Measurements from ENCODE around the gene DNAJC6.

The DNAJC6 gene

DNA sequence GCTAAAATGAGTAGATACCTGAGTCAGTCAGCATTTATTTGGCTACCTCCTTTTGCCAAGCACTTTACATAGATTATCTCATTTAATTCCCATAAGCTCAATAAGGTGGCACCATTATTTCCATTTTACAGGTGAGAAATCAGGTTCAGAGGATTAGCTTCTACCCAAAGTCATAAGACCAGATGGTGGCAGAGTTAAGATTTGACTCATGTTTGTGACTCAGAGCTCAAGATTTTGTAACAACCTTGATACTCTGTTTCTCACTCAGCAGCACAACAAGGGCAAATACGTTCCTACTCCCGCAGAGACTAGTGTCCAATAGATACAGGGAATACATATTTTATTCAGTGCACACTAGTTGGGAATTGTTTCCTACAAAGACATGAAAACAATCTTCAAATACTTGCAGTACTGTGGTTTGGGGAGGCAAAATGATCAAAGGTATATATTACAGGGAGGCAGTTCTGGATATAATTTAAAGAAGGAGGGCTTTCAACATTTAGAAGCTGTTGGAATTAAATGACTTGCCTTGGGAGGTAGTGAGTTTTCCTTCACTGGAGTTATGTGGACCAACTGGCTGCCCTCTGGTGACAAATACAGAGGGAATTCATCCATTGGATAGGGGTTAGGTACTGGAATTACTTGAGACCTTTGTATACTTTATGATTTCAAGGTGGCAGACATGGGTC is 114.7 kb downstream of the DNAJC6 start:
- peaks cover 8% of the 10 kb centered on the region for H3K36me3 ChIP-seq (ENCODE audit: control insufficient read depth, insufficient read depth, low read length)
- 85 to 97% methylated on average over 2 of the region's 2 CpGs for WGBS, 2 experiments
- H3K4me1 ChIP-seq (ENCODE audit: control insufficient read depth, insufficient read depth, low read length), result peaks cover 7% of the 10 kb centered on the region
- no peaks in the 10 kb centered on the region for H3K27me3 ChIP-seq (ENCODE audit: control insufficient read depth, insufficient read depth, low read length, poor library complexity, severe bottlenecking)
- H3K4me3 ChIP-seq (ENCODE audit: insufficient read depth, low read depth, low read length), result no peak overlapping the region
- no peaks in the 10 kb centered on the region for H3K9me3 ChIP-seq (ENCODE audit: control insufficient read depth, low read length)
- no peak overlapping the region for H3K27ac ChIP-seq (ENCODE audit: insufficient read depth, low read depth, low read length, poor library complexity, severe bottlenecking)

DNA sequence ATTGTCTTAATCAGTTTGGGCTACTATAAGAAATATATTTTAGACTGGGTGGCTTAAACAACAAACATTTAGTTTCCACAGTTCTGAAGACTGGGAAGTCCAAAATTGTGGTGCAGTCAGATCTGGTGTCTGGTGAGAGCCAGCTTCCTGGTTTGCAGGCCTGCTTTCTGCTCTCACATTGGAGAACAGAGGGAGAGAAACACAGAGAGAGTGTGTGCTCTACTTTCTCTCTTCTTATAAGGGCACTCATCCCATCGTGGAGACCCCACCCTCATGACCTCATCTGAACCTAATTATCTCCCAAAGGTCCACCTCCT is 115.2 kb downstream of the DNAJC6 start:
- WGBS, 2 experiments, result 56 to 88% methylated on average over 1 of the region's 1 CpG

DNA sequence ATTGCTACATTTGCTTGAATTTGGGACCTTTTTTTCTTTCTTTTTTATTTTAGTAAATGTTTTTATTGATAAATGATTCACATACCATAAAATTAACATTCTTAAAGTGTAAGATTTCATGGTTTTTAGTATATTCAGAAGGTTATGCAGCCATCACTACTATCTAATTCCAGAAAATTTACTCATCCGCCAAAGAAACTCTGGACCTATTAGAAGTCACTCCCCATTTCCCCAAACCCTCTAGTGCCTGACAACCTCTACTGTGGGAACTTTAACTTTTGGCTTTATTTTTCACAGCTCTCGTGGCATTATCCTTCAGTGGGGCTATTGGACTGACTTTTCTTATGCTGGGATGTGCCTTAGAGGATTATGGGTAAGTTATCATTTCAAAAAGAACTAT is 115.7 kb downstream of the DNAJC6 start:
- Histone ChIP-seq H3K36me3 (ENCODE audit: control insufficient read depth, insufficient read depth, low read length) (peaks cover 8% of the 10 kb centered on the region), H3K27me3 (ENCODE audit: control insufficient read depth, insufficient read depth, low read length, poor library complexity, severe bottlenecking) (no peaks in the 10 kb centered on the region), H3K27ac (ENCODE audit: insufficient read depth, low read depth, low read length, poor library complexity, severe bottlenecking) (no peak overlapping the region), H3K9me3 (ENCODE audit: control insufficient read depth, low read length) (no peaks in the 10 kb centered on the region), H3K4me1 (ENCODE audit: control insufficient read depth, insufficient read depth, low read length) (peaks cover 6% of the 10 kb centered on the region), H3K4me3 (ENCODE audit: insufficient read depth, low read depth, low read length) (no peak overlapping the region)
- 93 to 94% methylated on average over 2 of the region's 2 CpGs for WGBS, 2 experiments

More for the DNA sequence above, 115.2 kb downstream of the DNAJC6 start:
- H3K9me3 ChIP-seq (ENCODE audit: control insufficient read depth, low read length), result no peaks in the 10 kb centered on the region
- no peak overlapping the region for H3K27ac ChIP-seq (ENCODE audit: insufficient read depth, low read depth, low read length, poor library complexity, severe bottlenecking)
- H3K4me1 ChIP-seq (ENCODE audit: control insufficient read depth, insufficient read depth, low read length), result peaks cover 6% of the 10 kb centered on the region
- H3K4me3 ChIP-seq (ENCODE audit: insufficient read depth, low read depth, low read length), result no peak overlapping the region
- no peaks in the 10 kb centered on the region for H3K27me3 ChIP-seq (ENCODE audit: control insufficient read depth, insufficient read depth, low read length, poor library complexity, severe bottlenecking)
- H3K36me3 ChIP-seq (ENCODE audit: control insufficient read depth, insufficient read depth, low read length), result peaks cover 8% of the 10 kb centered on the region

- WGBS, 2 experiments, result 82 to 86% methylated on average over 3 of the region's 3 CpGs
- H3K27ac ChIP-seq (ENCODE audit: insufficient read depth, low read depth, low read length, poor library complexity, severe bottlenecking), result no peak overlapping the region
Observed at GRCh38 chr1:65425697-65426096, 116.4 kb downstream of the DNAJC6 start.

GRCh38 chr1:65429078-65429477 is 119.7 kb downstream of the DNAJC6 start:
- 86% methylated on average over 2 of the region's 2 CpGs for whole genome bisulfite sequencing, 2 experiments
- Histone ChIP-seq H3K36me3 (ENCODE audit: control insufficient read depth, insufficient read depth, low read length) (peaks cover 8% of the 10 kb centered on the region), H3K27me3 (ENCODE audit: control insufficient read depth, insufficient read depth, low read length, poor library complexity, severe bottlenecking) (no peaks in the 10 kb centered on the region), H3K9me3 (ENCODE audit: control insufficient read depth, low read length) (no peaks in the 10 kb centered on the region), H3K4me1 (ENCODE audit: control insufficient read depth, insufficient read depth, low read length) (peaks cover 10% of the 10 kb centered on the region), H3K27ac (ENCODE audit: insufficient read depth, low read depth, low read length, poor library complexity, severe bottlenecking) (peak overlapping the region; percentile 51), H3K4me3 (ENCODE audit: insufficient read depth, low read depth, low read length) (no peak overlapping the region)

More at GRCh38 chr1:65425697-65426096, 116.4 kb downstream of the DNAJC6 start:
- Histone ChIP-seq H3K9me3 (ENCODE audit: control insufficient read depth, low read length) (no peaks in the 10 kb centered on the region), H3K27me3 (ENCODE audit: control insufficient read depth, insufficient read depth, low read length, poor library complexity, severe bottlenecking) (no peaks in the 10 kb centered on the region), H3K4me3 (ENCODE audit: insufficient read depth, low read depth, low read length) (no peak overlapping the region), H3K4me1 (ENCODE audit: control insufficient read depth, insufficient read depth, low read length) (peaks cover 6% of the 10 kb centered on the region), H3K36me3 (ENCODE audit: control insufficient read depth, insufficient read depth, low read length) (peaks cover 8% of the 10 kb centered on the region)

DNA sequence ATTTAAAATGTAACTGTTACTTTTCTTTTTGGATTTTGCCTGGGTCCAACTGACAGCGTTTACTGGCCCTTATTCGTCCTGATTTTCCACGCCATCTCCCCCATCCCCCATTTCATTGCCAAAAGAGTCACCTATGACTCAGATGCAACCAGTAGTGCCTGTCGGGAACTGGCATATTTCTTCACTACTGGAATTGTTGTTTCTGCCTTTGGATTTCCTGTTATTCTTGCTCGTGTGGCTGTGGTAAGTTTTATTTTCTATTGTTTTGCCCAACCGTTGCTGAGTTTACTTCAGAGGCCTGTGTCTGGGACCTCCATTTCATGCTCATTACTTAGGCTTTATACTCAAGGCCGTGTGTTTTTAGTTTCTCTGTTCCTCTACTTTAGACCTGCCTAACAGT is 120.5 kb downstream of the DNAJC6 start:
- Histone ChIP-seq H3K9me3 (ENCODE audit: control insufficient read depth, low read length) (no peaks in the 10 kb centered on the region), H3K27me3 (ENCODE audit: control insufficient read depth, insufficient read depth, low read length, poor library complexity, severe bottlenecking) (no peaks in the 10 kb centered on the region), H3K36me3 (ENCODE audit: control insufficient read depth, insufficient read depth, low read length) (peaks cover 8% of the 10 kb centered on the region), H3K4me1 (ENCODE audit: control insufficient read depth, insufficient read depth, low read length) (peaks cover 10% of the 10 kb centered on the region), H3K4me3 (ENCODE audit: insufficient read depth, low read depth, low read length) (no peak overlapping the region), H3K27ac (ENCODE audit: insufficient read depth, low read depth, low read length, poor library complexity, severe bottlenecking) (no peak overlapping the region)
- WGBS, 2 experiments, result 89 to 91% methylated on average over 7 of the region's 7 CpGs

- Histone ChIP-seq H3K4me3 (ENCODE audit: insufficient read depth, low read depth, low read length) (no peak overlapping the region), H3K36me3 (ENCODE audit: control insufficient read depth, insufficient read depth, low read length) (peaks cover 3% of the 10 kb centered on the region), H3K4me1 (ENCODE audit: control insufficient read depth, insufficient read depth, low read length) (peaks cover 10% of the 10 kb centered on the region), H3K27me3 (ENCODE audit: control insufficient read depth, insufficient read depth, low read length, poor library complexity, severe bottlenecking) (no peaks in the 10 kb centered on the region), H3K9me3 (ENCODE audit: control insufficient read depth, low read length) (no peaks in the 10 kb centered on the region), H3K27ac (ENCODE audit: insufficient read depth, low read depth, low read length, poor library complexity, severe bottlenecking) (no peak overlapping the region)
- WGBS, 2 experiments, result 22% methylated on average over 1 of the region's 1 CpG; no CpG with 5 or more reads in 1 of the 2 experiments
Observed at GRCh38 chr1:65431111-65431705, 121.9 kb downstream of the DNAJC6 start.

GRCh38 chr1:65432918-65433317 is 123.6 kb downstream of the DNAJC6 start:
- Histone ChIP-seq H3K9me3 (ENCODE audit: control insufficient read depth, low read length) (no peaks in the 10 kb centered on the region), H3K36me3 (ENCODE audit: control insufficient read depth, insufficient read depth, low read length) (no peaks in the 10 kb centered on the region), H3K27ac (ENCODE audit: insufficient read depth, low read depth, low read length, poor library complexity, severe bottlenecking) (no peak overlapping the region), H3K4me1 (ENCODE audit: control insufficient read depth, insufficient read depth, low read length) (peaks cover 10% of the 10 kb centered on the region), H3K4me3 (ENCODE audit: insufficient read depth, low read depth, low read length) (no peak overlapping the region), H3K27me3 (ENCODE audit: control insufficient read depth, insufficient read depth, low read length, poor library complexity, severe bottlenecking) (no peaks in the 10 kb centered on the region)
- WGBS, 2 experiments, result 24 to 30% methylated on average over 8 of the region's 8 CpGs

- H3K4me1 ChIP-seq (ENCODE audit: control insufficient read depth, insufficient read depth, low read length), result peaks cover 7% of the 10 kb centered on the region
- 91% methylated on average over 1 of the region's 1 CpG; no CpG with 5 or more reads in 1 of the 2 experiments for WGBS, 2 experiments
- no peaks in the 10 kb centered on the region for H3K36me3 ChIP-seq (ENCODE audit: control insufficient read depth, insufficient read depth, low read length)
- no peaks in the 10 kb centered on the region for H3K27me3 ChIP-seq (ENCODE audit: control insufficient read depth, insufficient read depth, low read length, poor library complexity, severe bottlenecking)
- no peaks in the 10 kb centered on the region for H3K9me3 ChIP-seq (ENCODE audit: control insufficient read depth, low read length)
- H3K27ac ChIP-seq (ENCODE audit: insufficient read depth, low read depth, low read length, poor library complexity, severe bottlenecking), result no peak overlapping the region
- H3K4me3 ChIP-seq (ENCODE audit: insufficient read depth, low read depth, low read length), result no peak overlapping the region
Observed at GRCh38 chr1:65434255-65434654, 124.9 kb downstream of the DNAJC6 start.

DNA sequence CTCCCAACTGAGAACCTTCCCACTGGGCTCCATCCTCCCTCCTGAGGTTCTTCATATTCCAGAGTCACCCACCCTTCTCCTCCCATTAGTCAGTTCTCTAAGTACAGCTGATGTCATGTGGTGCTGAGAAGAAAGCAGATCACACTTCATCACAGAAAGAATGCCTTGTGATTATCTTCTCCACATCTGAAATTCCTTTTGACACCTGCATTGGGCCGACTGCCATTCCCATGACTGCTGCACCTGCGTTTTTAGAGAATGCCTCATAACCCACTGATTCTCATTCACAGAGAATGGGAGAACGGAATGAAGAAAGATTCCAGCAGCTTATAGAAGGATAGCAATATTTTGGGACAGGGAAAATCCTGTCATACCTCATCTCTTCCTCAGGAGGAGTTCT is 125.4 kb downstream of the DNAJC6 start:
- 89 to 93% methylated on average over 3 of the region's 3 CpGs for WGBS, 2 experiments
- no peaks in the 10 kb centered on the region for H3K36me3 ChIP-seq (ENCODE audit: control insufficient read depth, insufficient read depth, low read length)
- H3K27me3 ChIP-seq (ENCODE audit: control insufficient read depth, insufficient read depth, low read length, poor library complexity, severe bottlenecking), result no peaks in the 10 kb centered on the region
- H3K4me1 ChIP-seq (ENCODE audit: control insufficient read depth, insufficient read depth, low read length), result peaks cover 7% of the 10 kb centered on the region
- H3K9me3 ChIP-seq (ENCODE audit: control insufficient read depth, low read length), result no peaks in the 10 kb centered on the region
- H3K27ac ChIP-seq (ENCODE audit: insufficient read depth, low read depth, low read length, poor library complexity, severe bottlenecking), result no peak overlapping the region
- no peak overlapping the region for H3K4me3 ChIP-seq (ENCODE audit: insufficient read depth, low read depth, low read length)
